Measurements from ENCODE around the gene OR2AG1.

Gene OR2AG1

DNA sequence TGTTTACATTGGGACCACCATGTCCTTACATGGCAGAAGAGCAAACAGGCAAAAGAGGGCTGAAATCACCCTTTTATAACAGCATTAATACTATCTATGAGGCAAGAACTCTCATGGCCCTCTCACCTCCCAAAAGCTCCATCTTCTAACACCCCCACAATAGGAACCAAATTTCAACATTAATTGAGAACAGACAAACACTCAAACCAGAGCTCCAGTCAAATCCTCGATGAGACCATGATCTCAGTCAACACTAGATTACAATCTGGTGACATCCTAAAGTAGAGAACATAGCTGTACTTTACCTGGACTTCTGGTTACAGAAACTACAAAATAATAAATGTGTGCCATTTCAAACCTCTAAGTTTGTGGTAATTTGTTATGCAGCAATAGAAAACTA lies 36.2 kb upstream of the OR2AG1 start:
- Histone ChIP-seq H3K9ac (ENCODE audit: low read depth, low read length) (no peak overlapping the region), H3K36me3 (ENCODE audit: control insufficient read depth, insufficient read depth, low read length) (no peaks in the 10 kb centered on the region), H3K9me3 (ENCODE audit: control insufficient read depth, insufficient read depth, low read length) (no peaks in the 10 kb centered on the region), H3K4me1 (ENCODE audit: control insufficient read depth, insufficient read depth, low read length) (no peaks in the 10 kb centered on the region), H3K27me3 (ENCODE audit: control insufficient read depth, insufficient read depth, low read length) (no peaks in the 10 kb centered on the region), H3K4me3 (ENCODE audit: low read depth, low read length) (no peak overlapping the region)

DNA sequence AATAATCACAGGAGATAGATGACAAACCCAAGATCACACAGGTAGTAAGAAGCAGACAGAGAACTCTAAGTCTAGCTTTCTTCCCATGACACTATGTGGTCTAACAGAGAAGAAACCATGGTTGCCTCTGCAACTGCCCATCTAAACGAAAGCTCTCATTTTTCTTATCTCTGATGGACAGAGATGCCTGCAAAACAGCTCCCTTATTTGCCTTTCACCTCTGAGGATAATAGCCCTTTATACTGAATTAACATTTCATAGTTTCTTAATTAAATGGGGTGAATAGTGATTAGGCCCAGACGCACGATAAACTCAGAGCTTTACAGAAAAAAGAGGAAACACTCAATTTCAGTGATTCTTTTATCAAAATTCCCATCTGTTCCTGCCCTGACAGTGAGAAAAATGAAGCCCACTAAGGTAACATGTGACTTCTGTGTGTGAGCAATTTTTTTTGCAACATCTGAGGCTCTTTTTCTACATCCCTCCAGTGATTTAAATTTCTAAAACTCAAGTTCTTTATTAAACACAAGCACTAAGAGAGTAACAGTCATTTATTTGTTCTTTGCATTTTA lies 35.6 kb upstream of the OR2AG1 start:
- Histone ChIP-seq H3K27me3 (ENCODE audit: control insufficient read depth, insufficient read depth, low read length) (no peaks in the 10 kb centered on the region), H3K4me1 (ENCODE audit: control insufficient read depth, insufficient read depth, low read length) (no peaks in the 10 kb centered on the region), H3K4me3 (ENCODE audit: low read depth, low read length) (no peak overlapping the region), H3K9ac (ENCODE audit: low read depth, low read length) (no peak overlapping the region), H3K9me3 (ENCODE audit: control insufficient read depth, insufficient read depth, low read length) (no peaks in the 10 kb centered on the region), H3K36me3 (ENCODE audit: control insufficient read depth, insufficient read depth, low read length) (no peaks in the 10 kb centered on the region)

DNA sequence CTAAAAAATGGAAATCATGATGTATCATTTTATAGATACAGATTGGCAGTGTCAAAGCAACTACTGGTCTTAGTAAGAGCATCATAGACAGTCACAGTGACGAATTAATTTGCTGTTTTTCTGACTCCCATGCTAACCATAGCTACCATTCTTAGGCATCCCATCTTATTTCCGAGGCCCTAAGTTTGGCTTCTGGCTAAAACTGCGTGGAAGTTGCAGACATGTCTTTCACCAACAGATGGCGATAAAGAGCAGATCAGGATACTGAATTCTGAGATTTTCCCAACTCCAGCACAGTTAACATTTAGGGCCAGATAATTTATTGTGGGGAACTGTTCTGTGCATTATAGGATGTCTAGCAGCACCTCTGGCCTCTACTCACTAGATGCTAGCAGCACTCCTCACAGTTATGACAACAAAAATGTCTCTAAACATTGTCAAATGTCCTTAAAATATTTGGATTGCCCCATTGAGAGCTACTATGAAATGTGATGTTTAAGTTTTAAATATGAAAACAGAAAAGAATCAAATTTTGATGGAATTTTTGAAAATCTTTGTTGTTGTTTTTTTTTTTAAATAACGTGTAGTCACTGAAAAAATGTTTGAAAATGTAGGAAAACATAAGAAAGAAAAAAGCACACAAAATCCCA lies 27.4 kb upstream of the OR2AG1 start:
- Histone ChIP-seq H3K9ac (ENCODE audit: low read depth, low read length) (no peak overlapping the region), H3K9me3 (ENCODE audit: control insufficient read depth, insufficient read depth, low read length) (no peaks in the 10 kb centered on the region), H3K4me1 (ENCODE audit: control insufficient read depth, insufficient read depth, low read length) (no peaks in the 10 kb centered on the region), H3K36me3 (ENCODE audit: control insufficient read depth, insufficient read depth, low read length) (no peaks in the 10 kb centered on the region), H3K27me3 (ENCODE audit: control insufficient read depth, insufficient read depth, low read length) (no peaks in the 10 kb centered on the region), H3K4me3 (ENCODE audit: low read depth, low read length) (no peak overlapping the region)

DNA sequence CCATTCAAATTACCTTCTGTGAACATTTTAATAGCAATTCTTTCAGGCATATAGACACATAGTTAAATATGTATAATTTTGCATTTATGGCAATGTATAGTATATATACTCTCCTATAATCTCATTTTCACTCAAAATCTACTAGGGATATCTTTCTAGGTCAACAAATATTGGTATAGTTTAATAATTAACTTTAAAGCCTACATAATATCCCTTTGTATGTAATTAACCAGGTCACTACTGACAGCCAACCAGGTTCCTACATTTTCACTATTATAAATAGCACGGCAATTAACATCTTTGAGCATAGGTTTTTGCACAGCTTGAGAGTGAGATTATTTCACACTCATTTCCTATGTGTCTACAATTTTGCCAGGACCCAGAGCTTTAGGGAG lies 26.9 kb upstream of the OR2AG1 start:
- Histone ChIP-seq H3K9me3 (ENCODE audit: control insufficient read depth, insufficient read depth, low read length) (no peaks in the 10 kb centered on the region), H3K36me3 (ENCODE audit: control insufficient read depth, insufficient read depth, low read length) (no peaks in the 10 kb centered on the region), H3K4me3 (ENCODE audit: low read depth, low read length) (no peak overlapping the region), H3K9ac (ENCODE audit: low read depth, low read length) (no peak overlapping the region), H3K4me1 (ENCODE audit: control insufficient read depth, insufficient read depth, low read length) (no peaks in the 10 kb centered on the region), H3K27me3 (ENCODE audit: control insufficient read depth, insufficient read depth, low read length) (no peaks in the 10 kb centered on the region)

DNA sequence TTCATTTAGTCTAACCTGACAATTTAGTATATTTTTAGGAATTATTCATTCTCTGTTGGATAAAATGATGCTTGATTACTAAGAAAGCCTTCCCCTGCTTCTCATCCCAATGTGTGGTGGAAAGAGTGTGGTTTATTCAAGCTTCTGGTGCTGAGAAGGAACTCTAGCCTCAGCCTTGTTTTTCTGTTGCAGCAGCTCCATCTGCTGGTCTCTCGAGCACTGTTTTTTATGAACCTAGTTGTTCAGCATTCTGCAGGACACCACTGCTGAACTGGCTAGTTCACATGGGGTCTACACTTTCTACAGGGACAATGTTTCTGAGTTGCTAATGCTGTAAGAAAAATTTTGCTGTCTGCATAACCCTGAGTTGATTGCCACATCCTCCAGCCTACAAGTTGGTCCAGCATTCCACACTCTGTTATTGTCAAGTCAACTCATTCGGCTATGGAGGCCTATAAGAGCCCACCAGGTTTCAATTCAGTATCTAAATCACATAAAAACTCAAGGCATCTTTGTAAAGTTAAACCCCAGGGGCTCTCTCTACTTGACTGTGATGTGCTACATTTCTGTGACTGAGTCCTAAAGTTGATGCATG lies 25.4 kb upstream of the OR2AG1 start:
- H3K27me3 ChIP-seq (ENCODE audit: control insufficient read depth, insufficient read depth, low read length): no peaks in the 10 kb centered on the region
- no peak overlapping the region for H3K4me3 ChIP-seq (ENCODE audit: low read depth, low read length)
- no peak overlapping the region for H3K9ac ChIP-seq (ENCODE audit: low read depth, low read length)
- no peaks in the 10 kb centered on the region for H3K9me3 ChIP-seq (ENCODE audit: control insufficient read depth, insufficient read depth, low read length)
- H3K4me1 ChIP-seq (ENCODE audit: control insufficient read depth, insufficient read depth, low read length): no peaks in the 10 kb centered on the region
- no peaks in the 10 kb centered on the region for H3K36me3 ChIP-seq (ENCODE audit: control insufficient read depth, insufficient read depth, low read length)

DNA sequence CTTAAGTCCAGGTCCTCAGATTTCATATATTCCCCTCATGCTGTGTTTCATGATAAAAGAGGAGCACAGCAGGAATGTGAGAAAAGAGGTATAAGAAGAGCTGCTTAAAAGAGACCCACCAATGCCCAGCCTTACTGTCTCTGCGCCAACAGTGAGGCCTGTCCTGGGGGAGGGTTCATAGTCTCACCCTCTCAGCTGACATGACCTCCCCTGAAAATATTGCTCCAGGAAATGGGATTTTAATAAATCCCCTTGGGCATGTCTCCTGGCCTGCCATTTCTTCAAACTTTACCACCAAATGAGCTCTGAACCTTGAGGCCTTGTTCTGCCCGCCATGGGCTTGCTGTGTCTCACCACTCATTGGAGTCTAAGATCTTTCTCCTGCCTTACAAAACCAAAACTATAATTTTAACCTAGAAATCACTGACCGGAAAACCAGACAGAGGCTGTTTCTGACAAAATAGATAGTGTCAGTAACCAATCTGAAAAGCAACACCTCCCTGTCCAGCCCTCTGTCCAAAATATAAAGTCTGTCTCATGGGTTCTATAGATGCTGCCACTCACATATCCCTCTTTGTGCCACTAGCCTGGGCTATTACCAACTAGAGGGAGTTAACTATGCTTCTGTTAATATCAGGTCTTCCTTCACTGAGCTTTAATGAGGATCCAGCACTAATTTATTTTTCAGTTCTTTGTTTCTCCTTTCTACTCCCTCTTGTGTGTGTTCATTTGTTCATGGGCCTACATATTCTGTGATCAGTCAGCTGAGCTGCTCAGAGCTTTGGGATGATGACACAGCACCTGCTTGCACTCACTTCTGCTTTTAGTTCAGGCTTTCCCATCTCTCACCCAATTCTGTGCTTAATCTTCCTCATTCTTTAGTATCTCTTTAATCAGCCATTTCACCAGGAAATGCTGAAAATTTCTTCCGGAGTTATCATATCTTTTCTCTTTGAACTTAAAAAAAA lies 10.6 kb upstream of the OR2AG1 start, which contains the start of gene OR2AG2:
Gene OR2AG2 (minus strand): TSS at position 51 of the 968 bp plus-strand sequence. CDS start 3,019 bp downstream, outside the sequence.
- H3K4me1 ChIP-seq (ENCODE audit: control insufficient read depth, insufficient read depth, low read length): no peaks in the 10 kb centered on the region
- no peak within 1 kb of the TSS for H3K9ac ChIP-seq (ENCODE audit: low read depth, low read length)
- H3K36me3 ChIP-seq (ENCODE audit: control insufficient read depth, insufficient read depth, low read length): no peaks in the 10 kb centered on the region
- no peak within 1 kb of the TSS for H3K4me3 ChIP-seq (ENCODE audit: low read depth, low read length)
- no peaks in the 10 kb centered on the region for H3K27me3 ChIP-seq (ENCODE audit: control insufficient read depth, insufficient read depth, low read length)
- H3K9me3 ChIP-seq (ENCODE audit: control insufficient read depth, insufficient read depth, low read length): no peaks in the 10 kb centered on the region

DNA sequence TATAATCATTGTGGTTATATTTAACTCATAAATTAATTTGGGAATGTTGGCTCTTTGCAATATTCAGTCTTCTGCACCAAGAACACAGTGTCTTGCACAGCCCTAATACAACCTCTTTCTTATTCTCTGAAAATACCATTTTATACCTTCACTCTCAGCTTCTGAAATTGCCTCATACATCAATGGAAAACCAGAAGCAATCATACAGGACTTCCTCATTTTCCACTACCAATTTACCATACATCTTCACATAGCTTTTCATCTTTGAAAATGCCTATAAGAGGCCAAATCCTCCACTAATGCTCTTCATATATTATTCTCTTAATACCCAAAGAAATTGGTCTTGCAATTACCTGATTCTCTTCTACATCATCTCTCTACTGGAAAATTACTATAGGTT lies 4.3 kb upstream of the OR2AG1 start:
- H3K9me3 ChIP-seq (ENCODE audit: control insufficient read depth, insufficient read depth, low read length): no peaks in the 10 kb centered on the region
- H3K9ac ChIP-seq (ENCODE audit: low read depth, low read length): no peak overlapping the region
- no peak overlapping the region for H3K4me3 ChIP-seq (ENCODE audit: low read depth, low read length)
- H3K27me3 ChIP-seq (ENCODE audit: control insufficient read depth, insufficient read depth, low read length): no peaks in the 10 kb centered on the region
- H3K36me3 ChIP-seq (ENCODE audit: control insufficient read depth, insufficient read depth, low read length): no peaks in the 10 kb centered on the region
- H3K4me1 ChIP-seq (ENCODE audit: control insufficient read depth, insufficient read depth, low read length): no peaks in the 10 kb centered on the region

DNA sequence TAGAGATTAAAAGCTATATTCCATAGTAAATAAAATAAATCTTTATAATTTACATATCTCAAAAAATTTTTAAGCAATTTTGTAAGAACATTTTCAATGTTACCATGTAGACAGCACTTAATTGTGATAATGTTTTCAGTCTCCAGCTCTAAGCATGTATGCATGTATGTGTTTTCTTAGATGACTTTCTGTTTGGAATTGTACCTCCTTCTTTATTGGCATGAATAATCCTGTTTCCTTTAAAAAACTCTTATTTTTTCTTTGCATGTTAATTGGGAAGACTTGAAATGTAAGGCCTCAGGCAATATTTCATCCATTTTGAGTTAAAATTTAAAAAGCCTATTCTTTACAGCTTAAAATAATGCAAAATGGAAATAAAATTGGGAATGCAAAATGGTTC lies 2.0 kb upstream of the OR2AG1 start:
- Histone ChIP-seq H3K4me3 (ENCODE audit: low read depth, low read length) (no peak overlapping the region), H3K27me3 (ENCODE audit: control insufficient read depth, insufficient read depth, low read length) (no peaks in the 10 kb centered on the region), H3K36me3 (ENCODE audit: control insufficient read depth, insufficient read depth, low read length) (no peaks in the 10 kb centered on the region), H3K9ac (ENCODE audit: low read depth, low read length) (no peak overlapping the region), H3K4me1 (ENCODE audit: control insufficient read depth, insufficient read depth, low read length) (no peaks in the 10 kb centered on the region), H3K9me3 (ENCODE audit: control insufficient read depth, insufficient read depth, low read length) (no peaks in the 10 kb centered on the region)

DNA sequence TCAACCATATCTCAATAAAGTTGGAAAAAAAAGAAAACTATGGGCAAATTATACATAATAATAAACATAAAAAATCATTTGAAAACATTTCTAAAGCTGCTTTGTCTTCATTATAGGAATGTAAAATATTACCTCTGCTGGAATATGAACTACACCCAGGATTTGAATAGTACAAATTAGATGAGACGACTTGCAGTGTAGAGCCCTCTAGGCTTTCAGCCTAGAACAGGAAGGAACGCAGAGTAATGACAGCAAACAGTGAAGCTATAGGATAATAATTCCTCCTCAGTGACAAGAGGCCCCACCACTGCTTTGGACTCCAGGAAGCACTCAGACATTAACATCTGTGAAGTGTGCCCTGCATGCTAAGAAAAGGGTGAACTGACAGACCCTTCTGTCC lies 7.7 kb downstream of the OR2AG1 start:
- H3K4me3 ChIP-seq (ENCODE audit: low read depth, low read length): no peak overlapping the region
- H3K36me3 ChIP-seq (ENCODE audit: control insufficient read depth, insufficient read depth, low read length): no peaks in the 10 kb centered on the region
- no peaks in the 10 kb centered on the region for H3K27me3 ChIP-seq (ENCODE audit: control insufficient read depth, insufficient read depth, low read length)

DNA sequence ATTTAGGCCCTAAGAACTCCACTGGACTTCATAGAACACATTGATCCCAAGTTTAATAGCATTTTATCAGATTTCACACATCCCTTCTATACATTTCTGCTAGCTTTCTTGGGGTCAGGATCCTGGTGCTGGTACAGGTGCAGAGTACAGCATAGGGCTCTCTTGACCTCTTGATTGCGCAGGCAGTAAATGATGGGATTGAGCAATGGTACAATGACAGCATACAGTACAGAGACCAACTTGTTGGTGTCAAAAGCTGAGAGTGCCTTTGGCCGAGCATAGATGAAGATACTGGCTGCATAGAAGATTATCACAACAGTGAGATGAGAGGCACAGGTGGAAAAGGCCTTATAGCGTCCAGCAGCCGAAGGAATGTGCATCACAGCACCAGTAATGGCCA lies 11.8 kb downstream of the OR2AG1 start:
- no peaks in the 10 kb centered on the region for H3K27me3 ChIP-seq (ENCODE audit: control insufficient read depth, insufficient read depth, low read length)
- no peak overlapping the region for H3K9ac ChIP-seq (ENCODE audit: low read depth, low read length)
- no peaks in the 10 kb centered on the region for H3K36me3 ChIP-seq (ENCODE audit: control insufficient read depth, insufficient read depth, low read length)
- H3K9me3 ChIP-seq (ENCODE audit: control insufficient read depth, insufficient read depth, low read length): no peaks in the 10 kb centered on the region
- H3K4me3 ChIP-seq (ENCODE audit: low read depth, low read length): no peak overlapping the region
- H3K4me1 ChIP-seq (ENCODE audit: control insufficient read depth, insufficient read depth, low read length): no peaks in the 10 kb centered on the region

More for the DNA sequence above, 7.7 kb downstream of the OR2AG1 start:
- no peaks in the 10 kb centered on the region for H3K9me3 ChIP-seq (ENCODE audit: control insufficient read depth, insufficient read depth, low read length)
- H3K9ac ChIP-seq (ENCODE audit: low read depth, low read length): no peak overlapping the region
- H3K4me1 ChIP-seq (ENCODE audit: control insufficient read depth, insufficient read depth, low read length): no peaks in the 10 kb centered on the region

DNA sequence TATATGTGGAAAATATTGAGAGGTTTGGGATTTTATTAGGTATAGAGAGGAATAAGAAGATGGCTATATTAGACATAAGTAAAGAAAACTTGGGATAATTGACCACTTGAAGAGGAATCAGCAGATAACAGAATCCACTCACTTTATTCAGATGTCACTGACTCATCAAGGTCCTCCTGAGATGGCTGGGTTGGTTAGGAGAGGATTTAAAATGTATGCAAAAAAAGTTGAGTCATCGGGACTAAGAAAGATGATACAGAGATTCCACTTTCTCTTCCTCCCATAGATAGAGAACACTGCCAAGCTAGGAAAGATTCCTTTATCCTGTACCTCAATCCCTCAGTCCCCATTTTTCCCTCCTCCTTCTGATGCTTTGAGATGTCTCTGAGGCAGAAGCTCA lies 16.6 kb downstream of the OR2AG1 start, which contains the start of gene OR6A2:
Gene OR6A2 (minus strand): TSS at position 288 of the 400 bp plus-strand sequence. CDS start 3,981 bp downstream, outside the sequence.
- H3K4me1 ChIP-seq (ENCODE audit: control insufficient read depth, insufficient read depth, low read length): no peaks in the 10 kb centered on the region
- H3K9me3 ChIP-seq (ENCODE audit: control insufficient read depth, insufficient read depth, low read length): peaks cover 9% of the 10 kb centered on the region
- H3K36me3 ChIP-seq (ENCODE audit: control insufficient read depth, insufficient read depth, low read length): no peaks in the 10 kb centered on the region
- H3K9ac ChIP-seq (ENCODE audit: low read depth, low read length): no peak within 1 kb of the TSS
- no peak within 1 kb of the TSS for H3K4me3 ChIP-seq (ENCODE audit: low read depth, low read length)
- H3K27me3 ChIP-seq (ENCODE audit: control insufficient read depth, insufficient read depth, low read length): no peaks in the 10 kb centered on the region
